Measurements from ENCODE around the gene NLRC5.

Gene NLRC5, protein sequence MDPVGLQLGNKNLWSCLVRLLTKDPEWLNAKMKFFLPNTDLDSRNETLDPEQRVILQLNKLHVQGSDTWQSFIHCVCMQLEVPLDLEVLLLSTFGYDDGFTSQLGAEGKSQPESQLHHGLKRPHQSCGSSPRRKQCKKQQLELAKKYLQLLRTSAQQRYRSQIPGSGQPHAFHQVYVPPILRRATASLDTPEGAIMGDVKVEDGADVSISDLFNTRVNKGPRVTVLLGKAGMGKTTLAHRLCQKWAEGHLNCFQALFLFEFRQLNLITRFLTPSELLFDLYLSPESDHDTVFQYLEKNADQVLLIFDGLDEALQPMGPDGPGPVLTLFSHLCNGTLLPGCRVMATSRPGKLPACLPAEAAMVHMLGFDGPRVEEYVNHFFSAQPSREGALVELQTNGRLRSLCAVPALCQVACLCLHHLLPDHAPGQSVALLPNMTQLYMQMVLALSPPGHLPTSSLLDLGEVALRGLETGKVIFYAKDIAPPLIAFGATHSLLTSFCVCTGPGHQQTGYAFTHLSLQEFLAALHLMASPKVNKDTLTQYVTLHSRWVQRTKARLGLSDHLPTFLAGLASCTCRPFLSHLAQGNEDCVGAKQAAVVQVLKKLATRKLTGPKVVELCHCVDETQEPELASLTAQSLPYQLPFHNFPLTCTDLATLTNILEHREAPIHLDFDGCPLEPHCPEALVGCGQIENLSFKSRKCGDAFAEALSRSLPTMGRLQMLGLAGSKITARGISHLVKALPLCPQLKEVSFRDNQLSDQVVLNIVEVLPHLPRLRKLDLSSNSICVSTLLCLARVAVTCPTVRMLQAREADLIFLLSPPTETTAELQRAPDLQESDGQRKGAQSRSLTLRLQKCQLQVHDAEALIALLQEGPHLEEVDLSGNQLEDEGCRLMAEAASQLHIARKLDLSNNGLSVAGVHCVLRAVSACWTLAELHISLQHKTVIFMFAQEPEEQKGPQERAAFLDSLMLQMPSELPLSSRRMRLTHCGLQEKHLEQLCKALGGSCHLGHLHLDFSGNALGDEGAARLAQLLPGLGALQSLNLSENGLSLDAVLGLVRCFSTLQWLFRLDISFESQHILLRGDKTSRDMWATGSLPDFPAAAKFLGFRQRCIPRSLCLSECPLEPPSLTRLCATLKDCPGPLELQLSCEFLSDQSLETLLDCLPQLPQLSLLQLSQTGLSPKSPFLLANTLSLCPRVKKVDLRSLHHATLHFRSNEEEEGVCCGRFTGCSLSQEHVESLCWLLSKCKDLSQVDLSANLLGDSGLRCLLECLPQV (N-terminal part only)

GRCh38 chr16:56988948-56989945 lies at the start of gene NLRC5:
TSS of gene NLRC5 (plus strand) at chr16:56989557. CDS start at chr16:57020713, 31,156 bp downstream.
- DNase-seq = peak; percentile 76 to 89

DNA sequence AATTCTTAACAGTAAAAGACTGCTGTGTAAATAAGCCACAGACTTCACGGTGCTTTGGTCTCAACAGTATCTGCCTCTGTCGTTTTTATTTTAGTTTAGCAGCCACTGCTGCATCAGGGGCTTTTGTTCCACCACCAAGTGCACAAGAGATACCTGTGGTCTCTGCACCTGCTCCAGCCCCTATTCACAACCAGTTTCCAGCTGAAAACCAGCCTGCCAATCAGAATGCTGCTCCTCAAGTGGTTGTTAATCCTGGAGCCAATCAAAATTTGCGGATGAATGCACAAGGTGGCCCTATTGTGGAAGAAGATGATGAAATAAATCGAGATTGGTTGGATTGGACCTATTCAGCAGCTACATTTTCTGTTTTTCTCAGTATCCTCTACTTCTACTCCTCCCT lies 49.6 kb upstream of the NLRC5 start:
- no peak for DNase-seq

DNA sequence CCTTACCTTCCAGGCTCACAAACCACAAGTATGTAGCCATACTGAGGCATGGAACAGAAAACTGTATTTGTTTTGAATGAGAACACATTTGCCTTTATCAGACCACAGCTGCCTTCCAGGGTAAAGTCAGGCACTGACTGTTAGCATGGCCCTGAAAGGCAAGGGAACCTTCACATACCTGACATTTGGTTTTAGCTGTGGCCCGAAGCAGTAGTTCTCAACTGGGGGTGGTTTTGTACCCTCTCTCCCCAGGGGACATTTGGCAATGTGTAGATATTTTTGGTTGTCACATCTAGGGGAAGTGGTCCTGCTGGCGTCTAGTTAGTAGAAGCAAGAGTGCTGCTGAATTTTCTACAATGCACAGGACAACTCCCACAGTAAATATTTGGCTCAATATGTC lies 48.3 kb upstream of the NLRC5 start:
- no peak for DNase-seq

- DNase-seq = no peak
Observed at GRCh38 chr16:56941856-56942331, 47.5 kb upstream of the NLRC5 start.

GRCh38 chr16:56943761-56944375 lies 45.5 kb upstream of the NLRC5 start:
- DNase-seq = no peak

DNA sequence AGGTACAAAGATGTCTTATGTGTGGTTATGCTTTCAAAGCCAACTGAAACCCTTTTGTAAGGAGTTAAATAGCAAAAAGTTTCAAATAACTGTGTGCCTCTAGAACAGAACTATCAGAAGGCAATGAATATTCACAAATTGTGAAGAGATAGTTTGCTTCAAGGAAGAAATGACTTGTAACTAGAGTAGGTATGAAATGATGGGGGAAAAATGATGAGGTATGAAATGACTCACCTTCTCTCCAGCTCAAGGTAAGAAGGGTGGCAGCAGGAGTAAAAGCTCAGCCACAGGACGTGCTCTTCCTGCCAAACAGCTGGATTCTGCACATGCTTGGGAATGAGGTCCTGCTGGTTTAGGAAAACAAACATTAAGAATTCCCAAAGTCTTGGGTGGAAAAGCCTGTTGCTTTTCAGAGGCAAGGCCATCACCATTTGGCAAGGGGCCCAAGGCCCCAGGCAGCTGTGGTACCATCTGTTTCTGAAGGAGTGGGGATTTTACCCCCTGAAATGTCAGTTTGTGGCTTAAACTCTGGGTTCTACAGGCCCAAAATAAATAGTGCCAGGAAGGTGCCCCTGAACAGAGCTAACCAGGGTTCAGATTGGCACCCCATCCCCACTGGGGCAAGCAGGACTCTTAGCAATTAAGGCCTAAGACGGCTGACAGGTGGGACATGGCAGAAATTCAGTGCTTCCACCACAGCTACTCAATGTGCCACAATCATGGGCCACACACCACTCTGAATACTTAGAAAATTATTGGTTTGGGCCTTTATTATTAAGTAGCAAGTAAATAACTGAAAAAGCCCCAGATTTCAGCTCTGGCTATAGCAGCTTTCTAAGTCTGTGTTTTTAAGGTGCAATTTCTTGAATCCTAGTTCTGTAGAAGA lies 44.2 kb upstream of the NLRC5 start:
- DNase-seq = no peak

GRCh38 chr16:56945847-56946527 lies 43.4 kb upstream of the NLRC5 start:
- no peak for DNase-seq

DNA sequence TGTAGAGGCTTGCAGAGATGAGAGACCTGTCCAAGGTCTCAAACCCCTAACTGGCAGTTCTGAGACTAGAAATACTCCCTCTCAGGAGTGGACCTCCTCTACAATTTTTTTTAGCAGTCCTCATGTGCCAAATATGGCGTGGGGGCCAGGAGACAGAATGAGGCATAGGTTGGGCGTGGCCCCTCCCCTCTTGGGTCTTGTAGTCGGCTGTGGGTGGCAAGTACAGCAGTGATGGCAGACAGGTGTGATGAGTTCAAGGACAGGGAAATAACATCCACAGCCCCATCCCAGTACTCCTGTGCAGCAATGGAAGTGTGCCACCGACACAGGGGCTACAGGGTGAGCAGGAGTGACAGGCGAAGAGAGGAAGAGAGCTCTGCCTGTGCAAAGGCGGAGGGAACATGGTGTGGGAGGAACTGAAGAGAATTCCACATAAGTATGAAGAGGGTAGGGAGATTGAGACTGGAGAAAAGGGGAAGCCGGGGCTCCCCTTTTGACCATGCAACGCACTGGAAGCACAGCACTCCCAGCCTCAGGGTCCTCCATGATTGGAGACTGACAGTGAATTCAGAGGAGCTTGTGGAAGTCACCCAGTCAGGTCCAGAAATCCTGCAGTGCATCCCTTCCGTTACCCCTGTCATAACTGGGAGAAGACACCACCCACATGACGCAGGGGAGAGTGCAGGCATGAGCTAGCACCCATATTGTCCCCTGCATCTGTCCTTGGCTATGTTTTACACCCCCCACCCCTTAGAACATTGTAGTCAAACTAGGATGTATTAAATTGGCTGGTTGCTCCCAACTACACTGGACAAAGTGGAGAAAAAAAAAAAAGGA lies 42.4 kb upstream of the NLRC5 start:
- DNase-seq = peak in 1 of 2 donors; percentile 62

DNA sequence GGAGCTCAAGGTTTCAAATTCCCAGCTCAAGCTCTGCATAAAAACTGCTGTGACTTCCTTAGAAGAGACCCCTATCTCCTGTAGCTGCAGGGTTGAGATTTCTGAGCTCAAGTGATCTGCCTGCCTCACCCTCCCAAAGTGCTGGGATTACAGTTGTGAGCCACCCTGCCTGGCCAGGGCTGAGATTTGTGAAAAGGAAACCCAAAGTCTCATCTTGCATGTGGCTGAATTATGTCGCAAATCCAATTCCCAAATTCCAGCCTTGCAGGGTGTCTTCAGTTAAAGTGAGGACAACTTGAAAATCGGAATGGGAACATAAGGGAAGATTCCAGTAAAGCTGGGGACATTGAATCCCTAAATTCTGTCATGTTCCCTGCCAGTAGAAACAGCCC lies 41.8 kb upstream of the NLRC5 start:
- no peak for DNase-seq

GRCh38 chr16:56948234-56948633 lies 41.1 kb upstream of the NLRC5 start:
- no peak for DNase-seq

GRCh38 chr16:56950051-56950450 lies 39.3 kb upstream of the NLRC5 start:
- no peak for DNase-seq

DNA sequence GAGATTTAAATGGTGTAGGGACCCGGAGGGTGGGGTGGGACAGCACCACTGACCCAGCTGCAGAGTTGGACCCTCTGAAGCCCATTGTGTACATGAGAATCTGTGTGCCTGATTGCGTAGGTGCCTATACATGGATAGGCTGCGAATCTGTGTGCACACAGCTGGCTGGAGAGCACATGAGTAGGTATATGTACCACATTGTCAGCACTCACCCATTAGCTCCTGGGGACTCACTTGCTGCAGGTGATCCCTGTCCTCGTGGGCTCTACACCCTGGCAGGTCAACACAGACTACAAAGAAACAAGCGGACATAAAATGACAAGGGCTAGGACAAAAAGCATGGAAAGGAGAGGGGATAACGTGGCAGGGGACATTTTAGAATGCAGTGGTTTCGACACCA lies 38.9 kb upstream of the NLRC5 start:
- no peak for DNase-seq

GRCh38 chr16:56950881-56951771 lies 38.2 kb upstream of the NLRC5 start:
- DNase-seq = peak; percentile 72 to 92

DNA sequence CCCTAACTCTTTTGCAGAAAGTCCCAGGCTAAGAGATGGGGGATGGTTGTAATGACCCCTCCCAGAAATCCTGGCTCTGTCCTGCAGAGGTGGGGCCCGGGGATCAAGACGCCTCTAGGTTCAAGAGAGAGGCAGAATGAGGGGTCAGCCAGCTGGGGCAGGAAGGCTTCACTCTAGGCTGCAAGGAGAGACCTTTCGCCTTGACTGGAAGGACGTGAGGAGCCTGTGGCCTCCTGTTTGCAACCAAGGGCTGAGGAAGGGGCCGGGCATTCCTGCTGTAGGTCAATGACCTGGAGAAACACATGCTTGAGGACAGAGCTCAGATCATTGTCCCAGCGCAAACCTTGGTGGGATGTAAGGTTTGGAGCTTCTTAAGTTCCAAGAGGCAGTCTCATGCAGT lies 36.4 kb upstream of the NLRC5 start:
- no peak for DNase-seq

GRCh38 chr16:56956076-56956475 lies 33.3 kb upstream of the NLRC5 start:
- DNase-seq = no peak

DNA sequence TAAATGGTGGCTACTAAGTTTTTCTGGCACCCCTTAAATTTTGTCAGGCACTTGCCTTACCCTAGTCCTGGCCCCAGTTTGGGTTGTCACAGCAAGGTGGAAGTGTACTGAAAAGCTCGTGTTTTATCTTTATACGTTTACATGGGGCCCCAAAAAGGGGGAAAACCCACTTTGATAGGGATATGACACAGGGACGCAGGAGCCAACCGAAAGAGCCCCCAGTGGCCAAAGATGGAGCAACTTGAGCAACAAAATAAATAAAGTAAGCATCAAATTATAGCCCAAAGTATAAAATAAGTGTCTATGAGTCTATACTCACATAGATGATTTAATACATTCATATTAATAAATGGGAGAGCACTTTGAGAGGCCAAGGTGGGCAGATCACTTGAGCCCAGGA lies 32.6 kb upstream of the NLRC5 start:
- DNase-seq = no peak

- no peak for DNase-seq
Observed at GRCh38 chr16:56960681-56961281, 28.6 kb upstream of the NLRC5 start.

All from inflammatory macrophage treated with lipopolysaccharide for 1 hour (primary cell).